Suprapubic skin (tissue), 3 donors: ENCODE data around the gene HECTD1.

ENCODE experiments used
- EP300 ChIP-seq: sonication (generic); formaldehyde crosslinking; IDR thresholded peaks from one replicate; pipeline ENCODE4 v1.6.1; 2017; ENCODE audit warnings: antibody characterized with exemption
- POLR2A ChIP-seq, 2 donors: fragments of 450-650 bp; IDR thresholded peaks; one replicate each; pipeline ENCODE4 v1.6.1; 2017; ENCODE audit warnings: antibody characterized with exemption in 2 of 2, mild to moderate bottlenecking in 2 of 2, moderate library complexity in 2 of 2
- TF ChIP-seq, protein P1 (sequence below), 2 donors: fragments of 200-600 bp in 1 of 2; fragments of 450-650 bp in 1 of 2; sonication (generic) in 1 of 2; IDR thresholded peaks; one replicate each; pipeline ENCODE4 v1.5.1; 2016 to 2019; ENCODE audit warnings: antibody characterized with exemption in 2 of 2, mild to moderate bottlenecking in 1 of 2, moderate library complexity in 1 of 2

DNA sequence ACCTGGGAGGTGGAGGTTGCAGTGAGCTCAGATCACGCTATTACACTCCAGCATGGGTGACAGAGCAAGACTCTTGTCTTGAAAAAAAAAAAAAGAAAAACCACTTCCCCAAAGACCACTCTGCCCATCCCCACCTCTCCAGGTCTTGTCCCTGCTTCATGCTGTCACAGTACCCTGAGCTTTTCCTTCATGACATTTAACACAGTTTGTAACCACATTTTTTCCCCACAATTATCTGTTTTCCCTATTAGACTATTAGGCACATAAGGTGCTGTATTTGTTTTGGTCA is 6.9 kb downstream of the HECTD1 start:
- TF ChIP-seq, protein P1, sequence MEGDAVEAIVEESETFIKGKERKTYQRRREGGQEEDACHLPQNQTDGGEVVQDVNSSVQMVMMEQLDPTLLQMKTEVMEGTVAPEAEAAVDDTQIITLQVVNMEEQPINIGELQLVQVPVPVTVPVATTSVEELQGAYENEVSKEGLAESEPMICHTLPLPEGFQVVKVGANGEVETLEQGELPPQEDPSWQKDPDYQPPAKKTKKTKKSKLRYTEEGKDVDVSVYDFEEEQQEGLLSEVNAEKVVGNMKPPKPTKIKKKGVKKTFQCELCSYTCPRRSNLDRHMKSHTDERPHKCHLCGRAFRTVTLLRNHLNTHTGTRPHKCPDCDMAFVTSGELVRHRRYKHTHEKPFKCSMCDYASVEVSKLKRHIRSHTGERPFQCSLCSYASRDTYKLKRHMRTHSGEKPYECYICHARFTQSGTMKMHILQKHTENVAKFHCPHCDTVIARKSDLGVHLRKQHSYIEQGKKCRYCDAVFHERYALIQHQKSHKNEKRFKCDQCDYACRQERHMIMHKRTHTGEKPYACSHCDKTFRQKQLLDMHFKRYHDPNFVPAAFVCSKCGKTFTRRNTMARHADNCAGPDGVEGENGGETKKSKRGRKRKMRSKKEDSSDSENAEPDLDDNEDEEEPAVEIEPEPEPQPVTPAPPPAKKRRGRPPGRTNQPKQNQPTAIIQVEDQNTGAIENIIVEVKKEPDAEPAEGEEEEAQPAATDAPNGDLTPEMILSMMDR (IDR thresholded peaks at IDR 0.05), result no peak
- TF ChIP-seq POLR2A (IDR thresholded peaks at IDR 0.05) (no peak), EP300 (no peak)
